HepG2 (cell line): ENCODE data around the gene MTCL1. TPM values are rescaled to one million over a fixed set of nuclear protein-coding genes. Genes with fewer than 3 reads are reported as not detected.

Experiments
- ATAC-seq: fragments of 200-7000 bp; cut with Tn5 transposase; 3 replicates; pipeline ENCODE4 v1.9.1; 2020; ENCODE audit warnings: mild to moderate bottlenecking, moderate library complexity
- BruUV-seq: library from RNA; stranded (reverse); fragments of 400-500 nt; replicated peaks from 2 replicates; lab custom pipeline; 2021; lab: Mats Ljungman, UMichigan
- CTCF ChIA-PET: fragments of 300-600 bp; formaldehyde crosslinking; extraction: SDS; loops from one replicate; lab custom pipeline; 2021; ENCODE audit warnings: low total read pairs, inconsistent platforms, low intra/inter-chr PET ratio; lab: Yijun Ruan, JAX
- POLR2A ChIA-PET: fragments of 350-600 bp; sonication (Branson Sonifier 250); formaldehyde crosslinking; loops from one replicate; lab custom pipeline; 2020; ENCODE audit warnings: antibody characterized with exemption, inconsistent platforms; lab: Yijun Ruan, JAX
- DNase-seq: peaks from one replicate; pipeline ENCODE4 v3.0.0-alpha.2; 2015; ENCODE audit warnings: low spot score
- FAIRE-seq: peaks from 3 replicates; lab custom pipeline; 2011; peaks lifted over from hg19 to GRCh38; lab: Jason Lieb, UNC
- H2AFZ ChIP-seq: one replicate; pipeline ENCODE4 v1.6.1; 2011; ENCODE audit warnings: low read length, inconsistent platforms
- H3K27ac ChIP-seq: fragments of 300-600 bp; 3 replicates; pipeline ENCODE4 v1.8.0; 2011; ENCODE audit warnings: mixed run types, mild to moderate bottlenecking, mixed read lengths, low read length, inconsistent platforms; ENCODE audit not compliant: insufficient read depth; ENCODE audit errors: extremely low read length
- H3K27me3 ChIP-seq, 2 experiments: fragments of 200-600 bp in 1 of 2; 2 replicates in 1 of 2; 3 replicates in 1 of 2; pipeline versions ENCODE4 v1.6.0 to v1.8.0; 2011; ENCODE audit warnings: low read length in 2 of 2, mild to moderate bottlenecking in 2 of 2, moderate library complexity in 2 of 2, inconsistent platforms in 1 of 2; ENCODE audit not compliant: insufficient read depth in 2 of 2, control insufficient read depth in 1 of 2
- H3K36me3 ChIP-seq, 2 experiments: fragments of 200-600 bp in 1 of 2; replicated peaks in 1 of 2; 2 replicates in 1 of 2; 3 replicates in 1 of 2; pipeline versions ENCODE4 v1.5.1 to v1.8.0; 2011; ENCODE audit warnings: low read length in 2 of 2, inconsistent platforms in 1 of 2; ENCODE audit not compliant: insufficient read depth in 2 of 2, control insufficient read depth in 1 of 2
- H3K4me1 ChIP-seq: 2 replicates; pipeline ENCODE4 v1.5.1; 2012; ENCODE audit warnings: low read length, inconsistent platforms; ENCODE audit not compliant: insufficient read depth
- H3K4me2 ChIP-seq: 2 replicates; pipeline ENCODE4 v1.6.0; 2011; ENCODE audit warnings: low read depth, low read length, inconsistent platforms
- H3K4me3 ChIP-seq, 3 experiments: fragments of 200-600 bp in 1 of 3; sonication (generic), shearing (Covaris generic) in 1 of 3; replicated peaks in 1 of 3; 2 replicates each; pipeline ENCODE4 v1.5.1; 2011 to 2016; ENCODE audit warnings: low read length in 3 of 3, inconsistent platforms in 2 of 3, low read depth in 2 of 3, mild to moderate bottlenecking in 2 of 3, control low read depth in 1 of 3, mixed read lengths in 1 of 3; ENCODE audit not compliant: insufficient read depth in 1 of 3
- H3K79me2 ChIP-seq: one replicate; pipeline ENCODE4 v1.6.1; 2011; ENCODE audit warnings: low read length, inconsistent platforms; ENCODE audit not compliant: insufficient read depth
- H3K9ac ChIP-seq: 2 replicates; pipeline ENCODE4 v1.6.0; 2011; ENCODE audit warnings: mild to moderate bottlenecking, low read depth, low read length, inconsistent platforms; ENCODE audit not compliant: insufficient read depth
- H3K9me3 ChIP-seq: 2 replicates; pipeline ENCODE4 v1.5.1; 2012; ENCODE audit warnings: mild to moderate bottlenecking, low read length
- H4K20me1 ChIP-seq: 2 replicates; pipeline ENCODE4 v1.6.0; 2011; ENCODE audit warnings: inconsistent platforms, mild to moderate bottlenecking, low read length, moderate library complexity; ENCODE audit not compliant: insufficient read depth
- GPBP1L1 ChIP-seq: sonication (generic); formaldehyde crosslinking; IDR thresholded peaks from 2 replicates; pipeline ENCODE4 v1.5.0; 2020; ENCODE audit warnings: mild to moderate bottlenecking, missing genetic modification reagents
- LBX2 ChIP-seq: sonication (generic); formaldehyde crosslinking; IDR thresholded peaks from 2 replicates; pipeline ENCODE4 v1.5.0; 2020; ENCODE audit warnings: missing genetic modification reagents, mild to moderate bottlenecking, borderline replicate concordance
- NFKBIZ ChIP-seq: IDR thresholded peaks from 2 replicates; pipeline ENCODE4 v1.6.1; 2018; ENCODE audit warnings: missing genetic modification reagents, missing compliant biosample characterization
- RFX1 ChIP-seq: fragments of 450-650 bp; IDR thresholded peaks from 2 replicates; pipeline ENCODE4 v1.6.1; 2017
- SP5 ChIP-seq: IDR thresholded peaks from 2 replicates; pipeline ENCODE4 v1.6.1; 2016; ENCODE audit warnings: low read depth, borderline replicate concordance
- SSRP1 ChIP-seq: IDR thresholded peaks from 2 replicates; pipeline ENCODE4 v1.6.1; 2016; ENCODE audit warnings: control low read depth
- ZEB1 ChIP-seq: IDR thresholded peaks from 2 replicates; pipeline ENCODE4 v1.6.1; 2012; ENCODE audit warnings: mild to moderate bottlenecking, low read depth, inconsistent platforms; ENCODE audit not compliant: insufficient replicate concordance
- ZNF333 ChIP-seq: sonication (generic); formaldehyde crosslinking; IDR thresholded peaks from 2 replicates; pipeline ENCODE4 v1.4.0; 2020; ENCODE audit warnings: mild to moderate bottlenecking, missing genetic modification reagents, borderline replicate concordance
- ZNF501 ChIP-seq: sonication (generic); formaldehyde crosslinking; IDR thresholded peaks from 2 replicates; pipeline ENCODE4 v1.5.1; 2020; ENCODE audit warnings: mild to moderate bottlenecking, moderate library complexity, missing genetic modification reagents
- WGBS: methylation state at CpG from one replicate; pipeline ENCODE4 v1.1.6; 2017; ENCODE audit warnings: low lambda C conversion rate; 5-methylcytosine and 5-hydroxymethylcytosine counted together
- in situ Hi-C: cut with HindIII; loops from 2 replicates; pipeline ENCODE4 v1.10.0; 2017; ENCODE audit warnings: low pct_unique_long_range_greater_than_20kb; ENCODE audit not compliant: extremely low pct_ligation_motif_present
- intact Hi-C: fragments of 100-400 bp; cut with micrococcal nuclease; formaldehyde crosslinking; loops from one replicate; pipeline ENCODE4 v1.10.0; 2022; ENCODE audit not compliant: unreplicated experiment
- polyA plus RNA-seq, 8 experiments: library from polyadenylated mRNA; depleted of rRNA in 3 of 8; stranded (reverse) in 7 of 8; unstranded in 1 of 8; fragments of >200 nt; fragmentation: Illumina TruSeq in 4 of 8; extraction: Trizol in 4 of 8; gene quantifications; 2 replicates each; pipeline versions ENCODE4 v1.2.1 to v1.2.3, GENCODE V29; 2011 to 2016; ENCODE audit warnings: low read depth in 4 of 8, missing spikeins in 1 of 8, mixed read lengths in 1 of 8; ENCODE audit not compliant: insufficient read depth in 1 of 8
- total RNA-seq, 5 experiments: library from RNA; depleted of rRNA; stranded (reverse); fragments of >200 nt; fragmentation: Illumina TruSeq; extraction: Trizol; gene quantifications; 2 replicates each; pipeline ENCODE4 v1.2.3, GENCODE V29; 2016; ENCODE audit warnings: low read depth in 1 of 5
- TF ChIP-seq, protein P1 (sequence below): sonication (generic); formaldehyde crosslinking; IDR thresholded peaks from 2 replicates; pipeline ENCODE4 v1.5.1; 2020; ENCODE audit warnings: mild to moderate bottlenecking, missing genetic modification reagents, moderate library complexity

MTCL1 gene
- total and polyA plus RNA-seq, 2 of the 13 experiments (the other 11 are each of a cell fraction or from before 2014, with no cell fraction given) = 3.1 to 3.2 TPM

- Histone ChIP-seq H3K9ac (no peak overlapping the region), H3K27me3 (no peaks in the 10 kb centered on the region), H3K27ac (no peak overlapping the region), H3K9me3 (no peaks in the 10 kb centered on the region), H3K4me2 (no peak overlapping the region), H3K36me3 (no peaks in the 10 kb centered on the region; a peak in 1 of 5 replicates), H4K20me1 (no peaks in the 10 kb centered on the region), H2AFZ (no peak overlapping the region), H3K4me1 (peaks cover 23% of the 10 kb centered on the region), H3K4me3 (no peak overlapping the region), H3K79me2 (no peaks in the 10 kb centered on the region)
- ChIA-PET POLR2A (no interaction called here), CTCF (no interaction called here)
- intact Hi-C loops (no loop called here), in situ Hi-C loops (no loop called here)
- ATAC-seq (no peak), FAIRE-seq (no peak), DNase-seq (no peak)
- 87% methylated on average over 7 of the region's 7 CpGs for WGBS
- BruUV-seq = no TSS peak
- TF ChIP-seq SSRP1 (CRISPR knock-in tag) (no peak), NFKBIZ (CRISPR knock-in tag) (no peak), ZNF501 (CRISPR knock-in tag) (no peak), RFX1 (no peak), SP5 (CRISPR knock-in tag) (no peak), LBX2 (CRISPR knock-in tag) (no peak), ZEB1 (no peak), ZNF333 (CRISPR knock-in tag) (no peak)
Measured at GRCh38 chr18:8720141-8720540, 14.8 kb downstream of the MTCL1 start.

DNA sequence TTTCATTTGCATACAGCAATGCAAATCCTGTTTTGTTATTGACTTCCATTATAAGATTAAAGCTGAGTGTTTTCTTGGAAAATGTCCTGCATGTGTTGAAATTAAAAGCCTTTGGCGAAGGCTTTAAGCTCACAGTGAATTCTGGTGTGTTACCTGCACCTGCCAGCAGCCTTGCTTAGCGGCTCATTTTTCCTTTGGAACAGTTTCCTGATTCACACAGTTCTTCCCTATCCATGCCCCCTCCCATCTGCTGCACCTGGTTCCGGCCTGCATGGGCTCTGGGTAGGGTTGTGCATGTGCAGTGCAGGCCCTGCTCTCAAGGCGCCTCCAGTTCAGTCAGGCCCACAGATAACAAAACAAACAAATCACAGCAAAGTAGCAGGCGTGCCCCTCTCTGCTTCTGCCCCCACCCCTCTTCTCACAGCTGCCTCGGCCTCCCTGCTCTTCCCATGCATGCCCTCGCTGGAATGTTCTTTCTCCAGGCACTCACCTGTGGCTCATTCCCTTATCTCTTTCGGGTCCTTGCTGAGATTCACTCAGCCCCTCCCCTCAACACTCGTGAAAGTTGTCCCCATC is 15.8 kb downstream of the MTCL1 start:
- no peak overlapping the region for H3K4me2 ChIP-seq
- intact Hi-C loops = no loop called here
- BruUV-seq = no TSS peak

More for the DNA sequence above, 15.8 kb downstream of the MTCL1 start:
- Histone ChIP-seq H3K79me2 (no peaks in the 10 kb centered on the region), H3K4me3 (no peak overlapping the region), H3K27ac (no peak overlapping the region), H4K20me1 (no peaks in the 10 kb centered on the region), H2AFZ (no peak overlapping the region), H3K36me3 (no peaks in the 10 kb centered on the region; a peak in 1 of 5 replicates), H3K9me3 (no peaks in the 10 kb centered on the region), H3K9ac (no peak overlapping the region), H3K27me3 (no peaks in the 10 kb centered on the region), H3K4me1 (peaks cover 23% of the 10 kb centered on the region)
- POLR2A ChIA-PET = no interaction called here
- TF ChIP-seq, protein P1, sequence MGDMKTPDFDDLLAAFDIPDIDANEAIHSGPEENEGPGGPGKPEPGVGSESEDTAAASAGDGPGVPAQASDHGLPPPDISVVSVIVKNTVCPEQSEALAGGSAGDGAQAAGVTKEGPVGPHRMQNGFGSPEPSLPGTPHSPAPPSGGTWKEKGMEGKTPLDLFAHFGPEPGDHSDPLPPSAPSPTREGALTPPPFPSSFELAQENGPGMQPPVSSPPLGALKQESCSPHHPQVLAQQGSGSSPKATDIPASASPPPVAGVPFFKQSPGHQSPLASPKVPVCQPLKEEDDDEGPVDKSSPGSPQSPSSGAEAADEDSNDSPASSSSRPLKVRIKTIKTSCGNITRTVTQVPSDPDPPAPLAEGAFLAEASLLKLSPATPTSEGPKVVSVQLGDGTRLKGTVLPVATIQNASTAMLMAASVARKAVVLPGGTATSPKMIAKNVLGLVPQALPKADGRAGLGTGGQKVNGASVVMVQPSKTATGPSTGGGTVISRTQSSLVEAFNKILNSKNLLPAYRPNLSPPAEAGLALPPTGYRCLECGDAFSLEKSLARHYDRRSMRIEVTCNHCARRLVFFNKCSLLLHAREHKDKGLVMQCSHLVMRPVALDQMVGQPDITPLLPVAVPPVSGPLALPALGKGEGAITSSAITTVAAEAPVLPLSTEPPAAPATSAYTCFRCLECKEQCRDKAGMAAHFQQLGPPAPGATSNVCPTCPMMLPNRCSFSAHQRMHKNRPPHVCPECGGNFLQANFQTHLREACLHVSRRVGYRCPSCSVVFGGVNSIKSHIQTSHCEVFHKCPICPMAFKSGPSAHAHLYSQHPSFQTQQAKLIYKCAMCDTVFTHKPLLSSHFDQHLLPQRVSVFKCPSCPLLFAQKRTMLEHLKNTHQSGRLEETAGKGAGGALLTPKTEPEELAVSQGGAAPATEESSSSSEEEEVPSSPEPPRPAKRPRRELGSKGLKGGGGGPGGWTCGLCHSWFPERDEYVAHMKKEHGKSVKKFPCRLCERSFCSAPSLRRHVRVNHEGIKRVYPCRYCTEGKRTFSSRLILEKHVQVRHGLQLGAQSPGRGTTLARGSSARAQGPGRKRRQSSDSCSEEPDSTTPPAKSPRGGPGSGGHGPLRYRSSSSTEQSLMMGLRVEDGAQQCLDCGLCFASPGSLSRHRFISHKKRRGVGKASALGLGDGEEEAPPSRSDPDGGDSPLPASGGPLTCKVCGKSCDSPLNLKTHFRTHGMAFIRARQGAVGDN (CRISPR knock-in tag) = 0 out of 2 replicates have a peak, but pooled peaks have one; percentile 22
- TF ChIP-seq GPBP1L1 (CRISPR knock-in tag) = no peak
- CTCF ChIA-PET = no interaction called here
- FAIRE-seq (no peak), ATAC-seq (no peak), DNase-seq (no peak)
- in situ Hi-C loops = no loop called here
- WGBS = 88% methylated on average over 9 of the region's 9 CpGs
